HEK293 (cell line): Measurements from ENCODE around the gene PCDH1.

ENCODE experiments used
- CTCF ChIA-PET: fragments of 350-600 bp; formaldehyde crosslinking; extraction: SDS; loops from one replicate; lab custom pipeline; 2021; ENCODE audit warnings: antibody characterized with exemption; lab: Yijun Ruan, JAX
- POLR2A ChIA-PET: fragments of 300-600 bp; formaldehyde crosslinking; extraction: SDS; loops from one replicate; lab custom pipeline; 2020; ENCODE audit warnings: antibody characterized with exemption, inconsistent platforms; lab: Yijun Ruan, JAX
- H3K27ac ChIP-seq: fragments of 200-500 bp; sonication (Bioruptor generic); 2 replicates; pipeline ENCODE4 v1.5.1; 2014; ENCODE audit warnings: low read depth, low read length, control low read depth, inconsistent platforms; ENCODE audit errors: extremely low read depth
- H3K36me3 ChIP-seq, 2 experiments: fragments of 200-500 bp in 1 of 2; sonication (Bioruptor generic) in 1 of 2; 1 replicate in 1 of 2; 2 replicates in 1 of 2; pipeline ENCODE4 v1.5.1; 2014 to 2017; ENCODE audit warnings: inconsistent platforms in 2 of 2, low read length in 2 of 2; ENCODE audit not compliant: control insufficient read depth in 2 of 2, insufficient read depth in 1 of 2
- H3K4me1 ChIP-seq: fragments of 200-500 bp; sonication (Bioruptor generic); 2 replicates; pipeline ENCODE4 v1.5.1; 2014; ENCODE audit warnings: mild to moderate bottlenecking, low read length, inconsistent platforms; ENCODE audit not compliant: control insufficient read depth, insufficient read depth
- H3K4me3 ChIP-seq: 2 replicates; pipeline ENCODE4 v1.5.1; 2011; ENCODE audit warnings: low read depth, mild to moderate bottlenecking, control low read depth, low read length, moderate library complexity
- H3K9me3 ChIP-seq: fragments of 200-500 bp; sonication (Bioruptor generic); 2 replicates; pipeline ENCODE4 v1.5.1; 2014; ENCODE audit warnings: low read depth, low read length, inconsistent platforms; ENCODE audit not compliant: control insufficient read depth, insufficient read depth
- BCL11B ChIP-seq: fragments of 450-650 bp; formaldehyde crosslinking; IDR thresholded peaks from 2 replicates; pipeline ENCODE4 v1.5.1; 2016; ENCODE audit warnings: low read depth, missing biosample characterization, missing genetic modification characterization
- FEZF1 ChIP-seq: fragments of 450-650 bp; formaldehyde crosslinking; IDR thresholded peaks from 2 replicates; pipeline ENCODE4 v1.5.1; 2016; ENCODE audit warnings: missing biosample characterization, missing genetic modification characterization
- HOXA7 ChIP-seq: sonication (generic); formaldehyde crosslinking; IDR thresholded peaks from 2 replicates; pipeline ENCODE4 v1.8.1; 2022; ENCODE audit warnings: missing genetic modification reagents, borderline replicate concordance
- HOXC10 ChIP-seq: sonication (generic); formaldehyde crosslinking; IDR thresholded peaks from 2 replicates; pipeline ENCODE4 v1.8.1; 2023; ENCODE audit warnings: mild to moderate bottlenecking, missing genetic modification reagents
- SALL2 ChIP-seq: fragments of 450-650 bp; formaldehyde crosslinking; IDR thresholded peaks from 2 replicates; pipeline ENCODE4 v1.5.0; 2017; ENCODE audit warnings: missing biosample characterization, mild to moderate bottlenecking, missing genetic modification characterization, borderline replicate concordance
- ZBTB21 ChIP-seq: fragments of 450-650 bp; formaldehyde crosslinking; IDR thresholded peaks from 2 replicates; pipeline ENCODE4 v1.5.1; 2017; ENCODE audit warnings: missing biosample characterization, missing genetic modification characterization
- ZBTB48 ChIP-seq: fragments of 450-650 bp; formaldehyde crosslinking; IDR thresholded peaks from 2 replicates; pipeline ENCODE4 v1.5.1; 2016; ENCODE audit warnings: missing biosample characterization, missing genetic modification characterization
- ZEB2 ChIP-seq: fragments of 450-650 bp; formaldehyde crosslinking; IDR thresholded peaks from 2 replicates; pipeline ENCODE4 v1.5.1; 2016; ENCODE audit warnings: missing biosample characterization, missing genetic modification characterization
- ZNF16 ChIP-seq: fragments of 450-650 bp; formaldehyde crosslinking; IDR thresholded peaks from 2 replicates; pipeline ENCODE4 v1.5.1; 2016; ENCODE audit warnings: low read depth, missing biosample characterization, missing genetic modification characterization
- ZNF169 ChIP-seq: fragments of 450-650 bp; formaldehyde crosslinking; IDR thresholded peaks from 2 replicates; pipeline ENCODE4 v1.5.1; 2016; ENCODE audit warnings: missing biosample characterization, missing genetic modification characterization
- ZNF211 ChIP-seq: fragments of 450-650 bp; formaldehyde crosslinking; IDR thresholded peaks from 2 replicates; pipeline ENCODE4 v1.5.1; 2016; ENCODE audit warnings: low read depth, missing biosample characterization, missing genetic modification characterization
- ZNF423 ChIP-seq: fragments of 450-650 bp; formaldehyde crosslinking; IDR thresholded peaks from 2 replicates; pipeline ENCODE4 v1.5.1; 2016; ENCODE audit warnings: missing biosample characterization, missing genetic modification characterization
- ZNF521 ChIP-seq: fragments of 450-650 bp; formaldehyde crosslinking; IDR thresholded peaks from 2 replicates; pipeline ENCODE4 v1.5.1; 2017; ENCODE audit warnings: missing biosample characterization, mild to moderate bottlenecking, missing genetic modification characterization
- ZNF560 ChIP-seq: fragments of 450-650 bp; formaldehyde crosslinking; IDR thresholded peaks from 2 replicates; pipeline ENCODE4 v1.5.1; 2017; ENCODE audit warnings: missing biosample characterization, missing genetic modification characterization, borderline replicate concordance
- ZNF571 ChIP-seq: fragments of 450-650 bp; formaldehyde crosslinking; IDR thresholded peaks from 2 replicates; pipeline ENCODE4 v1.5.0; 2017; ENCODE audit warnings: missing biosample characterization, missing genetic modification characterization
- ZNF596 ChIP-seq: fragments of 450-650 bp; IDR thresholded peaks from 2 replicates; pipeline ENCODE4 v1.5.0; 2018; ENCODE audit warnings: missing biosample characterization, mild to moderate bottlenecking, missing genetic modification characterization, moderate library complexity
- ZNF677 ChIP-seq: fragments of 450-650 bp; IDR thresholded peaks from 2 replicates; pipeline ENCODE4 v1.5.0; 2018; ENCODE audit warnings: missing biosample characterization, mild to moderate bottlenecking, missing genetic modification characterization, moderate library complexity
- TF ChIP-seq, protein P1 (sequence below): sonication (generic); formaldehyde crosslinking; IDR thresholded peaks from 2 replicates; pipeline ENCODE4 v1.8.1; 2022; ENCODE audit warnings: mild to moderate bottlenecking, moderate library complexity, missing genetic modification reagents
- TF ChIP-seq, protein P2 (sequence below): fragments of 450-650 bp; formaldehyde crosslinking; IDR thresholded peaks from 2 replicates; pipeline ENCODE4 v1.5.1; 2016; ENCODE audit warnings: missing biosample characterization, missing genetic modification characterization
- TF ChIP-seq, protein P3 (sequence below): fragments of 450-650 bp; formaldehyde crosslinking; IDR thresholded peaks from 2 replicates; pipeline ENCODE4 v1.5.1; 2016; ENCODE audit warnings: missing biosample characterization, missing genetic modification characterization
- TF ChIP-seq, protein P4 (sequence below): fragments of 450-650 bp; formaldehyde crosslinking; IDR thresholded peaks from 2 replicates; pipeline ENCODE4 v1.5.1; 2016; ENCODE audit warnings: missing biosample characterization, missing genetic modification characterization
- TF ChIP-seq, protein P5 (sequence below): fragments of 450-650 bp; formaldehyde crosslinking; IDR thresholded peaks from 2 replicates; pipeline ENCODE4 v1.5.1; 2016; ENCODE audit warnings: missing biosample characterization, missing genetic modification characterization
- TF ChIP-seq, protein P6 (sequence below): fragments of 450-650 bp; formaldehyde crosslinking; IDR thresholded peaks from 2 replicates; pipeline ENCODE4 v1.5.1; 2016; ENCODE audit warnings: missing biosample characterization, missing genetic modification characterization

Gene PCDH1

DNA sequence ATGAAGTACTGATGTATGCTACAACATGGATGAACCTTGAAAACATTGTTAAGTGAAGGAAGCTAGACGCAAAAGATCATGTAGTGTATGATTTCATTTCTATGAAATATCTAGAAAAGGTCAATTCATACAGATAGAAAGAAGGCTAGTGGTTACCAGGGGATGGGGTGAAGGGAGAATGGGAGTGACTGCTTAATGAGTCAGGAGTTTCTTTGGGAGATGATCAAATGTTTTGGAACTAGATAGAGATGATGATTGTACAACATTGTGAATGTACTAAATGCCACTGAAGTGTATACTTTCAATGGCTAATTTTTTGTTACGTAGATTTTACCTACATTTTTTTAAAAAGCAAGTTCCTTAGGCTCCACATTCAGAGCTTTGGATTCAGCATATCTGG is 30.6 kb upstream of the PCDH1 start:
- Histone ChIP-seq H3K4me3 (no peak overlapping the region), H3K9me3 (no peaks in the 10 kb centered on the region), H3K36me3 (no peaks in the 10 kb centered on the region), H3K4me1 (no peaks in the 10 kb centered on the region), H3K27ac (no peak overlapping the region)
- CTCF ChIA-PET = interaction anchor here (0.6 to 1.5 kb wide), 3 partner anchors 29 to 217 kb away, joined by 3 to 4 read pairs (median 3); no protein-coding TSS in a partner anchor
- TF ChIP-seq ZBTB48 (tag by site-specific recombination) (no peak), ZNF521 (no peak), HOXC10 (CRISPR knock-in tag) (no peak), ZNF211 (no peak), ZNF571 (tag by site-specific recombination) (no peak)
- TF ChIP-seq, protein P1, sequence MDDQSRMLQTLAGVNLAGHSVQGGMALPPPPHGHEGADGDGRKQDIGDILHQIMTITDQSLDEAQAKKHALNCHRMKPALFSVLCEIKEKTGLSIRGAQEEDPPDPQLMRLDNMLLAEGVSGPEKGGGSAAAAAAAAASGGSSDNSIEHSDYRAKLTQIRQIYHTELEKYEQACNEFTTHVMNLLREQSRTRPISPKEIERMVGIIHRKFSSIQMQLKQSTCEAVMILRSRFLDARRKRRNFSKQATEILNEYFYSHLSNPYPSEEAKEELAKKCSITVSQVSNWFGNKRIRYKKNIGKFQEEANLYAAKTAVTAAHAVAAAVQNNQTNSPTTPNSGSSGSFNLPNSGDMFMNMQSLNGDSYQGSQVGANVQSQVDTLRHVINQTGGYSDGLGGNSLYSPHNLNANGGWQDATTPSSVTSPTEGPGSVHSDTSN (CRISPR knock-in tag) = no peak
- TF ChIP-seq, all 188 proteins: peak for 0
- POLR2A ChIA-PET = interaction anchor here (1.1 kb wide), 1 partner anchor 14 kb away, joined by 3 read pairs; the partner anchor contains the start of gene DELE1

DNA sequence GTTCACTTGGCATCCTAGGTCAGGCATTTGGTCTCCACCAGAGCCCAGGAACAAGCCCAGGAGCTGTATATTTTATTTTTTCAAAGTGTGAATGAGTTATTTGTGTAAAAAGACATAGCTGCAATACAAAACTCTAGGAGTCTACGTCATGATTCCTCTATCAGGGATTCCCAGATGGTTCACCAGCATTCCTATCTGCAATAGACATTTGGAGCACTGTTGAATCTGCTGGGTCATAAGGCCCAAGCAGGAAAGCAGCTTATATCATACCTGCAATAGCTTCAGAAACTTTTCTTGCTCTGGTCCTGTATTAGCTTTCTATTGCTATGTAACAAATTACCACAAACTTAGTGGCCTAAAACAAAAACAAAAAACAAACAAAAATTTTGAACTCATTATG is 28.8 kb upstream of the PCDH1 start:
- H3K36me3 ChIP-seq = no peaks in the 10 kb centered on the region
- H3K27ac ChIP-seq = no peak overlapping the region
- H3K4me3 ChIP-seq = no peak overlapping the region
- peaks cover 2% of the 10 kb centered on the region; the same call in 1 of the 2 replicates for H3K4me1 ChIP-seq
- CTCF ChIA-PET = interaction anchor here (0.6 to 2.6 kb wide), 5 partner anchors 9 to 680 kb away, joined by 3 to 7 read pairs (median 3); no protein-coding TSS in a partner anchor
- POLR2A ChIA-PET = interaction anchor here (0.9 to 1.0 kb wide), 2 partner anchors 8 to 16 kb away, joined by 3 to 4 read pairs; partner anchors contain the start of gene DELE1
- TF ChIP-seq SALL2 (tag by site-specific recombination) = no peak
- no peak for TF ChIP-seq ZNF677 (tag by site-specific recombination)
- no peak for TF ChIP-seq FEZF1 (tag by site-specific recombination)
- no peak for TF ChIP-seq ZBTB21 (tag by site-specific recombination)
- TF ChIP-seq, protein P2, sequence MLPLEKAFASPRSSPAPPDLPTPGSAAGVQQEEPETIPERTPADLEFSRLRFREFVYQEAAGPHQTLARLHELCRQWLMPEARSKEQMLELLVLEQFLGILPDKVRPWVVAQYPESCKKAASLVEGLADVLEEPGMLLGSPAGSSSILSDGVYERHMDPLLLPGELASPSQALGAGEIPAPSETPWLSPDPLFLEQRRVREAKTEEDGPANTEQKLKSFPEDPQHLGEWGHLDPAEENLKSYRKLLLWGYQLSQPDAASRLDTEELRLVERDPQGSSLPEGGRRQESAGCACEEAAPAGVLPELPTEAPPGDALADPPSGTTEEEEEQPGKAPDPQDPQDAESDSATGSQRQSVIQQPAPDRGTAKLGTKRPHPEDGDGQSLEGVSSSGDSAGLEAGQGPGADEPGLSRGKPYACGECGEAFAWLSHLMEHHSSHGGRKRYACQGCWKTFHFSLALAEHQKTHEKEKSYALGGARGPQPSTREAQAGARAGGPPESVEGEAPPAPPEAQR = no peak
- TF ChIP-seq ZNF169 = no peak
- TF ChIP-seq, protein P3, sequence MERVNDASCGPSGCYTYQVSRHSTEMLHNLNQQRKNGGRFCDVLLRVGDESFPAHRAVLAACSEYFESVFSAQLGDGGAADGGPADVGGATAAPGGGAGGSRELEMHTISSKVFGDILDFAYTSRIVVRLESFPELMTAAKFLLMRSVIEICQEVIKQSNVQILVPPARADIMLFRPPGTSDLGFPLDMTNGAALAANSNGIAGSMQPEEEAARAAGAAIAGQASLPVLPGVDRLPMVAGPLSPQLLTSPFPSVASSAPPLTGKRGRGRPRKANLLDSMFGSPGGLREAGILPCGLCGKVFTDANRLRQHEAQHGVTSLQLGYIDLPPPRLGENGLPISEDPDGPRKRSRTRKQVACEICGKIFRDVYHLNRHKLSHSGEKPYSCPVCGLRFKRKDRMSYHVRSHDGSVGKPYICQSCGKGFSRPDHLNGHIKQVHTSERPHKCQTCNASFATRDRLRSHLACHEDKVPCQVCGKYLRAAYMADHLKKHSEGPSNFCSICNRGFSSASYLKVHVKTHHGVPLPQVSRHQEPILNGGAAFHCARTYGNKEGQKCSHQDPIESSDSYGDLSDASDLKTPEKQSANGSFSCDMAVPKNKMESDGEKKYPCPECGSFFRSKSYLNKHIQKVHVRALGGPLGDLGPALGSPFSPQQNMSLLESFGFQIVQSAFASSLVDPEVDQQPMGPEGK (tag by site-specific recombination) = no peak
- no peak for TF ChIP-seq BCL11B (tag by site-specific recombination)
- TF ChIP-seq ZEB2 (tag by site-specific recombination) = no peak
- no peak for TF ChIP-seq ZNF423 (tag by site-specific recombination)
- no peak for TF ChIP-seq ZNF560 (tag by site-specific recombination)
- no peak for TF ChIP-seq ZNF596 (tag by site-specific recombination)
- TF ChIP-seq, protein P4, sequence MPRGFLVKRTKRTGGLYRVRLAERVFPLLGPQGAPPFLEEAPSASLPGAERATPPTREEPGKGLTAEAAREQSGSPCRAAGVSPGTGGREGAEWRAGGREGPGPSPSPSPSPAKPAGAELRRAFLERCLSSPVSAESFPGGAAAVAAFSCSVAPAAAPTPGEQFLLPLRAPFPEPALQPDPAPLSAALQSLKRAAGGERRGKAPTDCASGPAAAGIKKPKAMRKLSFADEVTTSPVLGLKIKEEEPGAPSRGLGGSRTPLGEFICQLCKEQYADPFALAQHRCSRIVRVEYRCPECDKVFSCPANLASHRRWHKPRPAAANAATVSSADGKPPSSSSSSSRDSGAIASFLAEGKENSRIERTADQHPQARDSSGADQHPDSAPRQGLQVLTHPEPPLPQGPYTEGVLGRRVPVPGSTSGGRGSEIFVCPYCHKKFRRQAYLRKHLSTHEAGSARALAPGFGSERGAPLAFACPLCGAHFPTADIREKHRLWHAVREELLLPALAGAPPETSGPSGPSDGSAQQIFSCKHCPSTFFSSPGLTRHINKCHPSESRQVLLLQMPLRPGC (tag by site-specific recombination) = no peak
- TF ChIP-seq, protein P5, sequence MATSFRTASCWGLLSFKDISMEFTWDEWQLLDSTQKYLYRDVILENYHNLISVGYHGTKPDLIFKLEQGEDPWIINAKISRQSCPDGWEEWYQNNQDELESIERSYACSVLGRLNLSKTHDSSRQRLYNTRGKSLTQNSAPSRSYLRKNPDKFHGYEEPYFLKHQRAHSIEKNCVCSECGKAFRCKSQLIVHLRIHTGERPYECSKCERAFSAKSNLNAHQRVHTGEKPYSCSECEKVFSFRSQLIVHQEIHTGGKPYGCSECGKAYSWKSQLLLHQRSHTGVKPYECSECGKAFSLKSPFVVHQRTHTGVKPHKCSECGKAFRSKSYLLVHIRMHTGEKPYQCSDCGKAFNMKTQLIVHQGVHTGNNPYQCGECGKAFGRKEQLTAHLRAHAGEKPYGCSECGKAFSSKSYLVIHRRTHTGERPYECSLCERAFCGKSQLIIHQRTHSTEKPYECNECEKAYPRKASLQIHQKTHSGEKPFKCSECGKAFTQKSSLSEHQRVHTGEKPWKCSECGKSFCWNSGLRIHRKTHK = no peak
- TF ChIP-seq, protein P6, sequence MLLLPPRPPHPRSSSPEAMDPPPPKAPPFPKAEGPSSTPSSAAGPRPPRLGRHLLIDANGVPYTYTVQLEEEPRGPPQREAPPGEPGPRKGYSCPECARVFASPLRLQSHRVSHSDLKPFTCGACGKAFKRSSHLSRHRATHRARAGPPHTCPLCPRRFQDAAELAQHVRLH (tag by site-specific recombination) = no peak
- TF ChIP-seq ZNF16 (tag by site-specific recombination) = no peak
- no peak for TF ChIP-seq HOXA7 (CRISPR knock-in tag)
- TF ChIP-seq, all 188 proteins: peak for 0
- H3K9me3 ChIP-seq = no peaks in the 10 kb centered on the region
